GM19351 (cell line): ENCODE results near the gene PCDHA8.
"Not testable (repeated sequence)": the region's sequence is repeated elsewhere in the genome, so short reads cannot be mapped to it uniquely, and the experiment has no call there.

Source experiments
- ATAC-seq: cut with Tn5 transposase; IDR thresholded peaks from one replicate; pipeline ENCODE4 v1.9.1; 2021; ENCODE audit warnings: mild to moderate bottlenecking, moderate library complexity; ENCODE audit not compliant: unreplicated experiment

PCDHA8 gene

GRCh38 chr5:140840978-140841962 lies at the start of gene PCDHA8:
Gene PCDHA8 (plus strand): TSS chr5:140841187. CDS start chr5:140841322, 135 bp downstream.
- ATAC-seq = no peak

GRCh38 chr5:140794595-140795258 lies 46.3 kb upstream of the PCDHA8 start, which contains the start of gene PCDHA2:
Gene PCDHA2 (plus strand): TSS chr5:140794852.
- no peak for ATAC-seq

DNA sequence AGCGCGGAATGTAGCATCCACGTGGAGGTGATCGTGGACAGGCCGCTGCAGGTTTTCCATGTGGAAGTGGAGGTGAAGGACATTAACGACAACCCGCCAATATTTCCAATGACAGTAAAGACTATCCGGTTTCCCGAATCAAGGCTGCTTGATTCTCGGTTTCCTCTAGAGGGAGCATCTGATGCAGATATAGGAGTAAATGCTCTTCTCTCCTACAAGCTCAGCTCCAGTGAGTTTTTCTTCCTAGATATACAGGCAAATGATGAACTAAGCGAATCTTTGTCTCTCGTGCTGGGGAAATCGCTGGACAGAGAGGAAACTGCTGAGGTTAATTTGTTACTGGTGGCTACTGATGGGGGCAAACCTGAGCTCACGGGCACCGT lies 45.7 kb upstream of the PCDHA8 start:
- ATAC-seq = no peak

GRCh38 chr5:140796072-140796717 lies 44.8 kb upstream of the PCDHA8 start:
- not testable (repeated sequence) for ATAC-seq

- ATAC-seq = no peak
Observed at GRCh38 chr5:140796718-140797095, 44.3 kb upstream of the PCDHA8 start.

DNA sequence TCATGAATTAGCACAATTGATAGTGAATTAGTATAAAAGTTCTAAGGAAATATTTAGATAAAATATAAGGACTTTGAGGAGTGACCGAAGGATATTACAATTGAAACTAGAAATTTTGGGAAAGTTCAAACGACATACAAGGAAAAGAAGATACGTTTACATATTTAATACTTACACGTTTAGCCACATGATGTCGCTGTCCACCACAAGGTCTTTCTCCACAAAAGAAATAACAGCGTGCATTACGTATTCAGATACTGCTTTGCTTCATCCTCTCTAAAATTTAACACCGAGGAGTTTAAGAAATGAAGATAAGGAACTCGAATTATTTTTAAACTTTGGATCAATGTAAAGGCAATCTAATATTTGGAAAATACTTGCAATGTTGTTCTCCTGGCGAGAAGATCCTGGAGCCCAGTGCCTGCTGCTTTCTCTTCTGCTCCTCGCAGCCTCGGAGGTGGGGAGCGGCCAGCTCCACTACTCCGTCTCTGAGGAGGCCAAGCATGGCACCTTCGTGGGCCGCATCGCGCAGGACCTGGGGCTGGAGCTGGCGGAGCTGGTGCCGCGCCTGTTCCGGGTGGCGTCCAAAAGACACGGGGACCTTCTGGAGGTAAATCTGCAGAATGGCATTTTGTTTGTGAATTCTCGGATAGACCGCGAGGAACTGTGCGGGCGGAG lies 40.0 kb upstream of the PCDHA8 start, which contains the start of gene PCDHA3:
PCDHA3 (plus strand) TSS at position 242 of the 678 bp plus-strand sequence.
- ATAC-seq = no peak

DNA sequence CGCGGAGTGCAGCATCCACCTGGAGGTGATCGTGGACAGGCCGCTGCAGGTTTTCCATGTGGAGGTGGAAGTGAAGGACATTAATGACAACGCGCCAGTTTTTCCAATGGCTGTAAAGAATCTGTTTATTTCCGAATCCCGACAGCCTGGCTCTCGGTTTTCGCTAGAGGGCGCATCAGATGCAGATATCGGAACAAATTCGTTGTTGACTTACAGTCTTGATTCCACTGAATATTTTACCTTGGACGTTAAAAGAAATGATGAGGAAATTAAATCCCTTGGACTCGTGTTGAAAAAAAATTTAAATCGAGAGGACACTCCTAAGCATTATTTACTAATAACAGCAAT lies 39.5 kb upstream of the PCDHA8 start:
- ATAC-seq = no peak

DNA sequence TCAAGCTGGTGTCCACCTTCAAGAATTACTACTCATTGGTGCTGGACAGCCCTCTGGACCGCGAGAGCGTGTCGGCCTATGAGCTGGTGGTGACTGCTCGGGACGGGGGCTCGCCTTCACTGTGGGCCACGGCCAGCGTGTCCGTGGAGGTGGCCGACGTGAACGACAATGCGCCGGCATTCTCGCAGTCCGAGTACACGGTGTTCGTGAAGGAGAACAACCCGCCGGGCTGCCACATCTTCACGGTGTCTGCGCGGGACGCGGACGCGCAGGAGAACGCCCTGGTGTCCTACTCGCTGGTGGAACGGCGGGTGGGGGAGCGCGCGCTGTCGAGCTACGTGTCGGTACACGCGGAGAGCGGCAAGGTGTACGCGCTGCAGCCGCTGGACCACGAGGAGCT lies 38.6 kb upstream of the PCDHA8 start:
- not testable (repeated sequence) for ATAC-seq

GRCh38 chr5:140802781-140803271 lies 38.2 kb upstream of the PCDHA8 start:
- no peak for ATAC-seq

DNA sequence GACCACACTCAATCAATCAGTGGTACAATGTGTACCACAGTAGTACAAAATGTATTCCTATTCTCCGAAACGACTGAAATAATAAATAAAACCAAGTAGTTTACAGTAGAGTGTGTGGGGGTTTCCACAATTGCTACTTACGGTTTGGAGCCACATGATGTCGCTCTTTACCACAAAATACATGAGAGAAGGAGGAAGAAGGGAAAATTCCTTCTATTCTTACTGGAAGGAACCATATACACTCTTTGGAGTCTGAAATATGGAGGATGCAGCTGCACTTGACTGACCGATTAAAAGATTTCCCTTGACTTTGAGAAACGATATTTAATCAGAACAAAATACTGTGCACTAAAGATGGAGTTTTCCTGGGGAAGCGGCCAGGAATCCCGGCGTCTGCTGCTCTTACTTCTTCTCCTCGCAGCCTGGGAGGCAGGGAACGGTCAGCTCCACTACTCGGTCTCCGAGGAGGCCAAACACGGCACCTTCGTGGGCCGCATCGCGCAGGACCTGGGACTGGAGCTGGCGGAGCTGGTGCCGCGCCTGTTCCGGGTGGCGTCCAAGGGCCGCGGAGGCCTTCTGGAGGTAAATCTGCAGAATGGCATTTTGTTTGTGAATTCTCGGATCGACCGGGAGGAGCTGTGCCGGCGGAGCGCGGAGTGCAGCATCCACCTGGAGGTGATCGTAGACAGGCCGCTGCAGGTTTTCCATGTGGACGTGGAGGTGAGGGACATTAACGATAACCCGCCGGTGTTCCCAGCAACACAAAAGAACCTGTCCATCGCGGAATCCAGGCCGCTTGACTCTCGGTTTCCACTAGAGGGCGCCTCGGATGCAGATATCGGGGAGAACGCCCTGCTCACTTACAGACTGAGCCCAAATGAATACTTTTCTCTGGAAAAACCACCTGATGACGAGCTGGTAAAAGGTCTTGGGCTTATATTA lies 33.9 kb upstream of the PCDHA8 start, which contains the start of gene PCDHA4:
PCDHA4 (plus strand) TSS at position 235 of the 942 bp plus-strand sequence.
- no peak for ATAC-seq

DNA sequence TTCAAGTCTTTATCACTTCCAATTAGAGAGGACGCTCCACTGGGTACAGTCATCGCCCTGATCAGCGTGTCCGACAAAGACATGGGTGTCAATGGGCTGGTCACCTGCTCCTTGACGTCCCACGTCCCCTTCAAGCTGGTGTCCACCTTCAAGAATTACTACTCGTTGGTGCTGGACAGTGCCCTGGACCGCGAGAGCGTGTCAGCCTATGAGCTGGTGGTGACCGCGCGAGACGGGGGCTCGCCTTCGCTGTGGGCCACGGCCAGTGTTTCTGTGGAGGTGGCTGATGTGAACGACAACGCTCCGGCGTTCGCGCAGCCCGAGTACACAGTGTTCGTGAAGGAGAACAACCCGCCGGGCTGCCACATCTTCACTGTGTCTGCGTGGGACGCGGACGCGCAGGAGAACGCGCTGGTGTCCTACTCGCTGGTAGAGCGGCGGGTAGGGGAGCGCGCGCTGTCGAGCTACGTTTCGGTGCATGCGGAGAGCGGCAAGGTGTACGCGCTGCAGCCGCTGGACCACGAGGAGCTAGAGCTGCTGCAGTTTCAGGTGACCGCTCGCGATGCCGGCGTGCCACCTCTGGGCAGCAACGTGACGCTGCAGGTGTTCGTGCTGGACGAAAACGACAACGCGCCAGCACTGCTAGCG lies 32.6 kb upstream of the PCDHA8 start:
- not testable (repeated sequence) for ATAC-seq

GRCh38 chr5:140808889-140809291 lies 32.1 kb upstream of the PCDHA8 start:
- no peak for ATAC-seq

DNA sequence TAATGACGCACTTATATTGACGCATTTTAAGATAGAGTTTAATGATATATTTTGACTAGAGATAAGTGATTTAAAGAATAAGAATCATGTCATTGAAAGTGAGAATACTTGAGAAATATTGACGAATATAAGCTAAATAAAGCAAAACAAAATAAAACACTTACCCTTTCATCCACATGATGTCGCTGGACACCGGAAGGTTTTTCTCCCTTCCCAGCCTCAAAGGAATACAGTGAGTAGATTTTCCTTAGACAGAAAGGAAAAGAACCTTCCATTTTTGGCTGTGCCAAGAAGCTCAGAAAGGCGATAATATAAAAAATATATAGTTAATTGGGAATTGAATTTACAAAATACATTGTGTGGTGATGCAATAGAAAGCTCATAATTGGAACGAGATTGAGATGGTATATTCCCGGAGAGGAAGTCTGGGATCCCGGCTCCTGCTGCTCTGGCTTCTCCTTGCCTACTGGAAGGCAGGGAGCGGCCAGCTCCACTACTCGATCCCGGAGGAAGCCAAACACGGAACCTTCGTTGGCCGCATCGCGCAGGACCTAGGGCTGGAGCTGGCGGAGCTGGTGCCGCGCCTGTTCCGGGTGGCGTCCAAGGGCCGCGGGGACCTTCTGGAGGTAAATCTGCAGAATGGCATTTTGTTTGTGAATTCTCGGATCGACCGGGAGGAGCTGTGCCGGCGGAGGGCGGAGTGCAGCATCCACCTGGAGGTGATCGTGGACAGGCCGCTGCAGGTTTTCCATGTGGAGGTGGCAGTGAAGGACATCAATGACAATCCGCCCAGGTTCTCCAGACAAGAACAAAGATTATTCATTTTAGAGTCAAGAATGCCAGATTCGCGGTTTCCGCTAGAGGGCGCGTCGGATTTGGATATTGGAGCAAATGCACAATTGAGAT lies 19.4 kb upstream of the PCDHA8 start, which contains the start of gene PCDHA5:
PCDHA5 (plus strand) TSS at position 239 of the 906 bp plus-strand sequence.
- ATAC-seq = no peak

GRCh38 chr5:140822281-140822629 lies 18.7 kb upstream of the PCDHA8 start:
- no peak for ATAC-seq

- ATAC-seq = not testable (repeated sequence)
Observed at GRCh38 chr5:140822969-140823368, 18.0 kb upstream of the PCDHA8 start.

- no peak for ATAC-seq
Observed at GRCh38 chr5:140823475-140823874, 17.5 kb upstream of the PCDHA8 start.

DNA sequence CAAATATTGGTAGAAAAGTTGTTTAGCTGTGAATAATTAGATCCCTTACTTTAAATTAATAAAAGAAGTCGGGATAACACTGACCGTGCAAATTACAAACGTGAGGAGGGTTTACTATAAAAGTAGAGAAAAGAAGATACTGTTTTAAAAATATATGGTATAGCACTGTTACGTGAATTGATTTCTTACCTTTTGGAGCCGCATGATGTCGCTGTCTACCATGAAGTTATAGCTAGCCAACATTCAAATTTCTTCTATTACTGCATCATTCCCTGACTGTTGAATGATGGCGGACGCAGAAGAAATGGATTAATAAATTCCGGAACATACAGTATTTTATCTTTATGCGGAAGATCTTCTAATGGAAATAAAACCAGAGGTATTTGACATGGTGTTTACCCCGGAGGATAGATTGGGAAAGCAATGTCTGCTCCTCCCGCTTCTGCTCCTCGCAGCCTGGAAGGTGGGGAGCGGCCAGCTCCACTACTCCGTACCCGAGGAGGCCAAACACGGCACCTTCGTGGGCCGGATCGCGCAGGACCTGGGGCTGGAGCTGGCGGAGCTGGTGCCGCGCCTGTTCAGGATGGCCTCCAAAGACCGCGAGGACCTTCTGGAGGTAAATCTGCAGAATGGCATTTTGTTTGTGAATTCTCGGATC lies 13.2 kb upstream of the PCDHA8 start, which contains the start of gene PCDHA6:
PCDHA6 (plus strand) TSS at position 257 of the 658 bp plus-strand sequence; CDS start at position 389, 132 bp downstream.
- ATAC-seq = no peak
